Measurements from ENCODE around the gene TTC4.

Gene TTC4

DNA sequence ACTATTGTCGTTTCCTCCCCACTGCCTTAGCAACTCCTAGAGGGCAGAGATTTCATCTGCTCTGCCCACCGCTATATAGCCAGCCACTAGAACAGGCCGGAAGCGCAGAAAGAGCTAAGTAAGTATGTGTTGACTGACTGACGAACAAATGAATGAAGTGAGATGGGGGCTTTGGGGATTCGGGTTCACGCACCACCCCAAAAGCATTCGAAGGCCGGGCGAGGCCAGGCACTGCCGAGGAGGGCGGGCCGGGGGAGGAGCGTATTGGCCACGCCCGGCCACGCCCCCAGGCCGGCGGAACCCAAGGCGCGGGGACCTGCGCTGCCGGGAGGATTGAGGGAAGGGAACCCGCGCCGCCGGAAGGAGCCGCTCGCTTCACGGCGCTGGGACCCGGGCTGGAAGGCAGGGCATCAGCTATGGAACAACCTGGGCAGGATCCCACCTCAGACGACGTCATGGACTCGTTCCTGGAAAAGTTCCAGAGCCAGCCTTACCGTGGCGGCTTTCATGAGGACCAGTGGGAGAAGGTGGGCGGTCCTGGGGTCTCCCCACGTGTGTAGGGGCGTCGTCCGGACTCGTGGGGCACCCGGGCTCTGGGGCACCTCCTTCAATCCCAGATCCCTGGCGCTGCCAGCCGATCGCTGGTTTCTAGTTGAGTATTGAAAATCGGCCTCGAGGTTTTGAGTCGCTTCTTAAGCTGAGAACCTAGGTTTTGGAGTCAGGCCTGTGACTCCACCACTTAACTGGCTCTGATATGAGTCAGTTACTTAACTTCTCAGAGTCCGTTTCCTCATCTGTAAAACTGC, at the start of gene TTC4:
TTC4 (plus strand) TSS at position 369 of the 806 bp plus-strand sequence; CDS start at position 417, 48 bp downstream.
- in situ Hi-C loops (cut with HindIII; ENCODE audit: low sequenced_read_pairs): no loop called here

DNA sequence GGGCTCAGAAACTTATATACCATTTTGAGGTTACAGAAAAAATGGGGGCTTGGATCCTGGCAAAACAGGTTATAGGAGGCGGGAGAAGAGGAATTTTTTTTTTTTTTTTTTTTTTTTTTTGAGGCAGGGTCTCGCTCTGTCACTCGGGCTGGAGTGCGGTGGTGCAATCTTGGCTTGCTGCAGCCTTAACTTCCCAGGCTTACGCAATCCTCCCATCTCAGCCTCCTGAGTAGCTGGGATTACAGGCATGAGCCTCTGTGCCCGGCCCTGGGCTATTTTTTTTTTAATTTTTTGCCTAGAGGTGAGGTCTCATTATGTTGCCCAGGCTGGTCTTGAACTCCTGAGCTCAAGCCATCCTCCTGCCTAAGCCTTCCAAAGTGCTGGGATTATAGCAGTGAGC, 49.3 kb upstream of the TTC4 start:
- in situ Hi-C loops (cut with HindIII; ENCODE audit: low sequenced_read_pairs): no loop called here

DNA sequence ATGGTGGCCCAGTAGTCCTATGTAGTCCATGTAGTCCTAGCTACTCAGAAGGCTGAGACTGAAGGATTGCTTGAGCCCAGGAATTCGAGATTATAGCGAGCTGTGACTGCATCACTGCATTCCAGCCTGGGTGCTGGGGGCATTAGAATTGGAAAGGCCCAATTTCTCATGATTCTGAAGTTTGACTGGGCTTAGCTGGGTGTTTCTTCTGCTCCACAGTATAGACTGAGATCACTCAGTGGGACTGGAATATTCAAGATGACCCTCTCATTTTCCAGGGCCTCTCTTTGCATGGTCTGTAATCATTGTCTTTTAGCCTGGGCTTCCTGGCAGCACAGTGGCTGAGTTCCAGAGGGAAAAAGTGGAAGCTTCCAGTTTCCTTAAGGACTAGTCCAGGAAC, 47.9 kb upstream of the TTC4 start:
- in situ Hi-C loops (cut with HindIII; ENCODE audit: low sequenced_read_pairs): no loop called here

GRCh38 chr1:54668567-54668966, 47.1 kb upstream of the TTC4 start:
- in situ Hi-C loops (cut with HindIII; ENCODE audit: low sequenced_read_pairs): no loop called here

- in situ Hi-C loops (cut with HindIII; ENCODE audit: low sequenced_read_pairs): no loop called here
Measured at GRCh38 chr1:54671985-54672608, 43.6 kb upstream of the TTC4 start.

GRCh38 chr1:54678776-54679643, 36.7 kb upstream of the TTC4 start:
- in situ Hi-C loops (cut with HindIII; ENCODE audit: low sequenced_read_pairs): no loop called here

DNA sequence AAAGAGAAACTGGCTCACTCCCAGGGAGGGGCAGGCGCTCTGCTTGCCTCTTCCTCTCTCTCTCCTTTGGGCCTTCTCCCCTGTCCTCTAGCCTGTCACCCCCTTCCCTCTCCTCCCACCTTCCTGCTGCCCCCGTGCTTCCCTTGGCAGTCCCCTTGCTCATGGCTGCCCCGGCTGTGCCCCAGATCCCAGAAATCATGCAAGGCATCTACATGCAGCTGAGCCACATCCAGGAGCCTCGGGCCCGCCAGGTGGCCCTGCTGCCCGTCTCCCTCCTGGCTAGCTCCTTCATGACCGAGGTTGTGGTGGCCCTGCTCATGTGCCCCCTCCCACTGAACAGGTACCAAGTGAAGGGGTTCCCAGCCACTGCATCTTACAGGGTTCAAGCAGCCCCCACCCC, 36.0 kb upstream of the TTC4 start:
- in situ Hi-C loops (cut with HindIII; ENCODE audit: low sequenced_read_pairs): no loop called here

DNA sequence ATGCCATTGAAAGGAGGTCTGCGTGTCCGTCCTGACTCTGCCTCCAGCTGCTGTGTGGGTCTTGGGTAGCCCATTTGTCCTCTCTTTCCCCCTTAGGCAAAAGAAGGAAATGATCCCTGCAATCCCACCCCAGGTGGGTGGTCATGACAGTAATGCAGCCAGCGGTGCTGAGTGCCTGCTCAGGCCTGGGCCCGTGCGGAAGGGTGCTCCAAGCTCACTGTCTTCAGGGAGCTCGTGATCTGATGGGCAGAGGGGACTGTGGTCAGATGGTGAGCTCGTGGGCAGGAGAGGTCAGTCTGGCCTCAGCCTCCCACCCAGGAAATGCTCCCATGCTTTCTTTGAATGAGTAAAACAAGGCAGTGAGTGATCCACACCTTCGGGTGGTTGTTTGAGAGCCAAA, 35.3 kb upstream of the TTC4 start:
- in situ Hi-C loops (cut with HindIII; ENCODE audit: low sequenced_read_pairs): no loop called here

DNA sequence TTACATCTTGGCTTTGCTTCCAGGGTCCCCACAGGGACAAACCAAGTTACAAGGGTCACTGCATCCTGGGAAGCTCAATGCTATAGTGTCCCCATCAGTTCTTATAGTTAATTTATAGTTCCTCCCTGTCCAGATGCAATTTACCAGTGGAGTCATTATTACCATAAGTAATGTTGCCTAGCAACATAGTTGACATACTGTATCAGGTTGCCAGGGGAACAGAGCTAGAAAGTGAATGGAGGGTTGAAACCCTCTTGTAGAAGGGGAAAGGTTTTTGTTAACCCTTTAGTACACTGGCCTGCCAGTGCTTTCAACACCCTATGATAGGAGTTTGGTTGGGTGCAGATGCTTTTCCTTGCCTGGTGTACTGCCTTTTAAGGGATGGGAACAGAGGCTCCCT, 34.3 kb upstream of the TTC4 start:
- in situ Hi-C loops (cut with HindIII; ENCODE audit: low sequenced_read_pairs): no loop called here

- in situ Hi-C loops (cut with HindIII; ENCODE audit: low sequenced_read_pairs): no loop called here
Measured at GRCh38 chr1:54683453-54683852, 32.2 kb upstream of the TTC4 start.

GRCh38 chr1:54685335-54685905, 30.2 kb upstream of the TTC4 start:
- in situ Hi-C loops (cut with HindIII; ENCODE audit: low sequenced_read_pairs): no loop called here

- in situ Hi-C loops (cut with HindIII; ENCODE audit: low sequenced_read_pairs): no loop called here
Measured at GRCh38 chr1:54686155-54686554, 29.5 kb upstream of the TTC4 start.

GRCh38 chr1:54694771-54695170, 20.9 kb upstream of the TTC4 start:
- in situ Hi-C loops (cut with HindIII; ENCODE audit: low sequenced_read_pairs): no loop called here

- in situ Hi-C loops (cut with HindIII; ENCODE audit: low sequenced_read_pairs): no loop called here
Measured at GRCh38 chr1:54695221-54695620, 20.4 kb upstream of the TTC4 start.

DNA sequence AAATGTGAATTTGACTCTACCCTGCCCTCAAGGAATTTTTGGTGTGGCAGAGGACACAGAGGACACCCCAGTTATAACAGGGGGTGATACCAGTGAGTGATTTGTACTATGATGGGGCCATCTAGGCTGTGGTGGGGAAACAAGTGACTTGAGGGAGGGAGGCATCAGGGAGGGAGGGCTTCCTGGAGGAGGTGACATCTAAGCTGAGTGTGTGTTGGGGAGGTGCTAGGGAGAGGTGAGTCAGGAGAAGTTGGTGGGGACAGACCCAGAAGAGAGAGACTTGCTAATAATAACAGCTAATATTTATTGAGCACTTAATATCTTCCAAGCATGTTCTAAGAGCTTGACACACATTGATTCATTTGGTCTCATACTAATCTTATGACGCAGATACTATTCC, 19.9 kb upstream of the TTC4 start:
- in situ Hi-C loops (cut with HindIII; ENCODE audit: low sequenced_read_pairs): no loop called here

DNA sequence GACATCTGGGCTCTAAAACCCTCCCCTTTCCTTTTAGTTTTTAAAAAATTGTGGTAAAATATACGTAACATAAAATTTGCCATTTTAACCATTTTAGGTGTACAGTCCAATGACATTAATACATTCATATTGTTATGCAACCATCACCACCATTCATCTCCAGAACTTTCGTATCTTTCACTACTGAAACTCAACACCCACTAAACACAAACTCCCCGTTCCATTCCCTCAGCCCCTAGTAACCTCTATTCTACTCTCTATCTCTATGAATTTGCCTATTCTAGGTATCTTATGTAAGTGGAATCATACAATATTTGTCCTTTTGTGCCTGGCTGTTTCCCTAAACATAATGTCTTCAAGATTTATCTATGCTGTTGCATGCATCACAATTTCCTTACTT, 19.4 kb upstream of the TTC4 start:
- in situ Hi-C loops (cut with HindIII; ENCODE audit: low sequenced_read_pairs): no loop called here

- in situ Hi-C loops (cut with HindIII; ENCODE audit: low sequenced_read_pairs): no loop called here
Measured at GRCh38 chr1:54697896-54698295, 17.8 kb upstream of the TTC4 start.

- in situ Hi-C loops (cut with HindIII; ENCODE audit: low sequenced_read_pairs): no loop called here
Measured at GRCh38 chr1:54698346-54698745, 17.3 kb upstream of the TTC4 start.

DNA sequence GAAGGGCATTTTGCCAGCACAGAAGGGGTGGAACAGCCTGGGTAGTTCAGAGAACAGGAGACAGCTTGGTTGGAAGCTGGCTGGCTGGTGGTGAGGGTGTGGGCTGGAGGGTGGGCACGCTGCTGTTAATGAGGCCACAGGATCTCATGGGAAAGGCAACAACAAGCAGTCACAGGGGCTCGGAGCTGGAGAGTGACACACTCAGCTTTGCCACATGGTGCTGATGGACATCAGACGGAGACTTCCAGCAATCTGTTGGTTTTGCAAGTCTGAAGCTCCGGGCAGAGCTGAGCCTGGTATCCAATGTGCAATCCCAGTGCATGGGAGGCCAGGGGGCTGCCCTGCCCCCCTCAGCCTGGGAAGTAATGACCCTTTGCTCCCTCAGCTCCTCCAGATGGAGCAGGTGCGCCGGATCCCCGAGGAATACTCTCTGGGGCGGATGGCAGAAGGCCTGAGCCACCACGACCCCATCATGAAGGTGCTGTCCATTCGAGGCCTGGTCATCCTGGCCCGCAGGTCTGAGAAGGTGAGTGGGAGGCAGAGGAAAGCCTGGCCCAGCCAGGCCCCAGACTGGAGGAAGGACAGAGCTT, 15.6 kb upstream of the TTC4 start:
- in situ Hi-C loops (cut with HindIII; ENCODE audit: low sequenced_read_pairs): no loop called here

DNA sequence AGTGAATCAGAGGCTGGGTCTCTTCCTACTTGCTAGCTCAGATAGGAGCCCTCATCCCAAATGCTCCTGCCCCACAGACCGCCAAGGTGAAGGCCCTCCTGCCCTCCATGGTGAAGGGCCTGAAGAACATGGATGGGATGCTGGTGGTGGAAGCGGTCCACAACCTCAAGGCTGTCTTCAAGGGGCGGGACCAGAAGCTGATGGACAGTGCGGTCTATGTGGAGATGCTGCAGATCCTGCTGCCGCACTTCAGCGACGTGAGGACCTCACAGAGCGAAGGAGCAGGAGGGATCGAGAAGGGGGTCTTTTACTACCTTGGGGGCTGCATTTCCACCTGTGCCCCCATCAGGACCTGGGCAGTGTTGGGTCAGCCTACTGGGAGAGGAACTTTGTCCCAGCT, 14.6 kb upstream of the TTC4 start:
- in situ Hi-C loops (cut with HindIII; ENCODE audit: low sequenced_read_pairs): no loop called here

DNA sequence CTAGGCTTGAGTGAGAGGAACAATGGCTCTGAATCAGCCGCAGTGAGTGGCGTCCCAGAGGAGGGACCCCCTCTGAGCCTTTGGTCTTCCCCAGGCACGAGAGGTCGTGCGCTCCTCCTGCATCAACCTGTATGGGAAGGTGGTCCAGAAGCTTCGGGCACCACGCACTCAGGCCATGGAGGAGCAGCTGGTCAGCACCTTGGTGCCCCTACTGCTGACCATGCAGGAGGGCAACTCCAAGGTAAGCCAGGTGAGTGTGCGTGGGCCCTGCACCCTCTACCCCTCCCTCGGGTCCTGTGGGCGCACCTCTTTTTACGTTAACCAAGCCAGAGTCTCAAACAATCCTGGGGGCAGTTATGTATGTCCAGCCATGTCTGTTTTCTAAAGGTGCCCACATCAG, 13.7 kb upstream of the TTC4 start:
- in situ Hi-C loops (cut with HindIII; ENCODE audit: low sequenced_read_pairs): no loop called here
